PFSK-1 (cell line): ENCODE results near the gene KCTD12. TPM values are rescaled to one million over a fixed set of nuclear protein-coding genes. Genes with fewer than 3 reads are reported as not detected.

Experiments
- FOXP2 ChIP-seq: optimal IDR thresholded peaks from 2 replicates; pipeline ENCODE3; 2011; ENCODE audit warnings: borderline replicate concordance, control low read depth, inconsistent platforms; ENCODE audit not compliant: insufficient read depth; ENCODE audit errors: extremely low read length, extremely low read depth
- POLR2AphosphoS5 ChIP-seq: IDR thresholded peaks from 2 replicates; pipeline ENCODE4 v1.6.1; 2012; ENCODE audit warnings: low read depth, mild to moderate bottlenecking, control low read depth, low read length, moderate library complexity
- REST ChIP-seq, 2 experiments: IDR thresholded peaks; 2 replicates each; pipeline versions ENCODE4 v1.6.1 to v1.8.0; 2011 to 2012; ENCODE audit warnings: low read depth in 2 of 2, low read length in 2 of 2, control low read depth in 1 of 2, inconsistent platforms in 1 of 2, mild to moderate bottlenecking in 1 of 2, moderate library complexity in 1 of 2; ENCODE audit not compliant: insufficient read depth in 1 of 2
- SIN3A ChIP-seq: IDR thresholded peaks from 2 replicates; pipeline ENCODE4 v1.6.1; 2012; ENCODE audit warnings: mild to moderate bottlenecking, low read length, moderate library complexity, borderline replicate concordance; ENCODE audit not compliant: insufficient read depth
- TAF1 ChIP-seq: IDR thresholded peaks from 2 replicates; pipeline ENCODE4 v1.6.1; 2012; ENCODE audit warnings: low read length, control low read depth, borderline replicate concordance; ENCODE audit not compliant: insufficient read depth
- polyA plus RNA-seq: library from polyadenylated mRNA; unstranded; fragments of >200 nt; gene quantifications from one replicate; pipeline ENCODE4 v1.2.1, GENCODE V29; 2012; ENCODE audit warnings: low read depth, missing spikeins; ENCODE audit not compliant: insufficient read length

The KCTD12 gene
- polyA plus RNA-seq, result 1.1 TPM

DNA sequence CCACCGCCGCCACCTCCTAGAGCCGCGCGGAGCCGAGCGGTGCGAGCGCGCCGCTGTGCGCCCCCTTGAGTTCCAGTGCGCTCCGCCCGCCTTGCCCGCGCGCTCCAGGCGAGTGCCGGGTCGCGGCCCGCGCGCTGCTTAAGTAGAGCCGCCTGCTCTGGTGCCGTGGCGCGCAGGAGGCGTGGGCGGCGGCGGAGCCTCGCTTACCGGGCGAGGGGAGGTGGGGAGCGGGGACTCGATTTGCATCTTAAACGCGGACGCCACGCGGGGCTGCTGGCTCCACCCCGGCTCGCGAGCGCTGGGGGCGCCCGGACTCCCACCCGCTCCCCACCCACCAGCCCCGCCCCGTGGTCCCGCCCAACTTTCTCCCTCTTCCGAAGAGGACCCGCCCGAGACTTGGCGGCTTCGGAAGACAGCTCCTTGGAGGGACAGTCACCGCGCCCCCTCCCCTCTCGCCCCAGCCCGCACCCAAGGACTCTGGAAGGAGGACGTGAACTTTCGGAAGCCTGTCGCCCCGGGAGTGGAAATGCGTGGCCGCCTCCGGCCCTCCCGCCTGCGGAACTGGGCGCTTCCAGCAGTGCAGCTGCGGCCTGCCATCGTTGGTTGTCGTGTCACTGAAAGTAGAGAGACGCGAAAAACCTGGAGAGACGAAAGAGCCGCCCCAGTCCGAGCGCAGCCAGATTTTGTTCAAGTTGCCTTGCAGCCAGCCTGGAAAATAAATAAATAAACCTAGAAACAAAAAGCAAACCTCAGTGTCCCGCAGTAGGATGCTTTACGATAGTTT is at the start of gene KCTD12:
Gene KCTD12 (minus strand): TSS at position 114 of the 784 bp plus-strand sequence. CDS start 257 bp downstream, outside the sequence.
- TF ChIP-seq SIN3A (no peak), POLR2AphosphoS5 (no peak), REST (IDR thresholded peaks at IDR 0.05; ENCODE audit: insufficient read depth in 1 of 2, low read depth in 2 of 2, low read length in 2 of 2) (no peak), TAF1 (no peak)

DNA sequence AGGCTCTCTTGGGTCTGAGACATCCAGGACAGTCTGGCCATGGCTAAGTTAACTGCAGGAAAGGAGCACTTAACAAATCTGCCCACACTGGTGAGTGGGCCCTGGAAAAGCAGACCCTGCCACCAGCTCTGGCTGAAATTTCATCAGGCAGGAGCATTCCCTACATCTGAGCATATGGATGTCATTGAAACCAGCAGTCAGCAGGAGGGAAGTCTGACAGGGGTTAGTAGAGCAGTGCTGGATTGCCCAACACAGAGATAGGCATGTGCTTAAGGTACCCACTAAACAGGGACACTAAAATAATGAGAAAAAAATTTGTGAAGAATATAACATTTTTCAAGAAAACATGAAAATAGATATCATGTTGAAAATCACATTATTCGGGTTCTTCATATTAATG is 48.5 kb upstream of the KCTD12 start:
- no peak for TF ChIP-seq REST (IDR thresholded peaks at IDR 0.05; ENCODE audit: insufficient read depth in 1 of 2, low read depth in 2 of 2, low read length in 2 of 2)
- no peak for TF ChIP-seq POLR2AphosphoS5
- no peak for TF ChIP-seq TAF1
- TF ChIP-seq SIN3A, result no peak
- no peak for TF ChIP-seq FOXP2

DNA sequence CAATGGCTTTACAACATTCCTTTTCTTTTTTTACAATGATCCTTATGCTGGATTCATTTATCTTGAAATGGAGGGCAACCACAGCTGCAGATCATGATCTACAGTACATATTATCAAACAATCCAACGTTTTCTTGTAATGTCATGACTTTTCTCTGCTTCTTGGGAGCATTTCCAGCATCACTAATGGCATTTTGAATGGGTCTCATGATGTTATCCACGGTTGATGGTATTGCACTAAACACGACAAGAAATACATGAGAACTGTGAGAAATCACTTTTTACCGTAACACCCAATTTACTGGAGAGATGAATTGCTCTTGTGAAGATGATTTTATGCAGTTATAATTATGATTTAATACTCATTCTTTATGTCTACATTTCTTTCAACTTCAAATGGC is 45.9 kb upstream of the KCTD12 start:
- TF ChIP-seq REST (IDR thresholded peaks at IDR 0.05; ENCODE audit: insufficient read depth in 1 of 2, low read depth in 2 of 2, low read length in 2 of 2) (no peak), SIN3A (no peak), TAF1 (no peak), FOXP2 (no peak), POLR2AphosphoS5 (no peak)

DNA sequence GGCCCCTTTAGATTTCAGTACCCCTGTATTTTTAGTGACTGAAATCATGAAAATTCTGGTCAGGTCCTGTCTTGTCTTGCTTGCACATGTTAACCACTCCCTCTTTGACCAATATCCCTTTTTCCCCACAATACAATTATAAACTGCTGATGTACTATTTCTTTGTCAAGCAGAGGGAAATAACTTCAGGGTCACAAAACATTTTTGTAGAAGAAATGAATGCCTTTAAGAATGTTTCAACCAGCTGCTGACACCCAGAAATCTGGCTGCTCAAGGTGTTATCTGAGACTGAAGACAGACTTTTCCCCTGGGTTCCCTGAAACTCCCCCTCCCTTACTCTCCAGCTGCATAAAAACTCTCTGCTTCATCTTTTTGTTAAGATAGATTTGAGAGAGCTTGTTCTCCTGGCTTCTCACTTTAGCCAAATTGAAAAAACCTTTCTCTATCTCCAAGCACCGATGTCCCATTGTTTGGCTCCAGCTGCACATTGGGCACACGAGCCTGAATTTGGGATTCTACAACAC is 43.7 kb upstream of the KCTD12 start:
- no peak for TF ChIP-seq TAF1
- no peak for TF ChIP-seq SIN3A
- TF ChIP-seq FOXP2, result no peak
- no peak for TF ChIP-seq REST (IDR thresholded peaks at IDR 0.05; ENCODE audit: insufficient read depth in 1 of 2, low read depth in 2 of 2, low read length in 2 of 2)
- TF ChIP-seq POLR2AphosphoS5, result no peak
